ENCODE data around the gene ZNF750. TPM values are rescaled to one million over a fixed set of nuclear protein-coding genes. Genes with fewer than 3 reads are reported as not detected.

ZNF750 gene
- total RNA-seq, 1 experiment from 2014 or later: not detected

DNA sequence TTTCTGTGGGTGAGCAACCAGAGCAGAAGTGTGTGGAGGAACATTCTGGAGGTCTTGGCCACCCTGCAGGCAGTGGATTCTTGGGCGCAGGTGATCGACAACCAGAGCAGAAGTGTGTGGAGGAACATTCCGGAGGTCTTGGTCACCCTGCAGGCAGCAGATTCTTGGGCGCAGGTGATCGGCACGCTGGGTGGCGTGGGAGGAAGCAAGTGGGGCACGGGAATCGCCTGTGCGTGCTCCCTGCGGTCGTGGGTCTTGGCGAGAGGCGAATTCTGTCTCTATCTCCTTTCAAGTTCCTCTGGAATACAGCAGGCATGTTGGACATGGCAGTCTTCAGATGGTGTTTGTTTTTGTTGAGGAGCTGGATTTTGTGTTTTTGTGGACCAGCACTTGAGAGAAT lies 30.7 kb upstream of the ZNF750 start:
- CTCF ChIA-PET: no interaction called here
- no peak for ATAC-seq
- H3K27ac ChIP-seq (ENCODE audit: low read length): no peak overlapping the region
- intact Hi-C loops (cut with micrococcal nuclease; ENCODE audit: unreplicated experiment): no loop called here
- no peaks in the 10 kb centered on the region for H3K4me1 ChIP-seq (ENCODE audit: control insufficient read depth, insufficient read depth, low read length)
- in situ Hi-C loops (cut with HindIII; ENCODE audit: low pct_unique_long_range_greater_than_20kb, low sequenced_read_pairs): no loop called here
- DNase-seq (ENCODE audit: low read depth, low spot score): no peak
- BruUV-seq (replicated peaks): no TSS peak
- no peak overlapping the region for H3K4me3 ChIP-seq (ENCODE audit: low read depth in 2 of 2, low read length in 2 of 2)
- POLR2A ChIA-PET: no interaction called here
- TF ChIP-seq POLR2AphosphoS5 (IDR thresholded peaks at IDR 0.05; ENCODE audit: low read depth, low read length) (no peak), REST (IDR thresholded peaks at IDR 0.05; ENCODE audit: insufficient read depth in 1 of 2, low read depth in 2 of 2, low read length in 1 of 2) (no peak), CTCF (IDR thresholded peaks at IDR 0.05) (no peak)
- H3K9me3 ChIP-seq (ENCODE audit: control insufficient read depth, insufficient read depth, low read depth, low read length): no peaks in the 10 kb centered on the region
- no peaks in the 10 kb centered on the region for H3K27me3 ChIP-seq (ENCODE audit: control insufficient read depth, insufficient read depth, low read length)
- no peaks in the 10 kb centered on the region; the same call in 1 of the 2 replicates for H3K36me3 ChIP-seq (ENCODE audit: control insufficient read depth, insufficient read depth, low read length)

DNA sequence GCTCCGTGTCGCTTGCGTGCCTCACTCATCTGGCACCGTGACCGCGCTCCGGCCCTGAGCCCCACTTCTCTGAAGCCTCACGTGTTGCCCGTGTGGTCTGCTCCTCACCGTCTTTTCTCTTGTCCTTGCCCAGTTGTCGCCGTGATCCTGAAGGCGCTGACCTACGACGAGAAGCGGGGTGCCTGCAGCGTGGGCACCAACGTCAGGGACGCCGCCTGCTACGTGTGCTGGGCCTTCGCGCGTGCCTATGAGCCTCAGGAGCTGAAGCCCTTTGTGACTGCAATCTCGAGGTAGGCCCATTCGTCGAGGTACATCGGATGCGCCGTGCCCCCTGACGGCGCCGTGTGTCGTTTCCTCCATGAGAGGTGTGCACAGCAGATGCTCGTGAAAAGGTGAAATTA lies 30.3 kb upstream of the ZNF750 start:
- no peaks in the 10 kb centered on the region for H3K9me3 ChIP-seq (ENCODE audit: control insufficient read depth, insufficient read depth, low read depth, low read length)
- no peak overlapping the region for H3K27ac ChIP-seq (ENCODE audit: low read length)
- BruUV-seq (replicated peaks): no TSS peak
- TF ChIP-seq SIN3A (IDR thresholded peaks at IDR 0.05; ENCODE audit: borderline replicate concordance, insufficient read depth, low read depth, low read length): no peak
- TF ChIP-seq POLR2AphosphoS5 (IDR thresholded peaks at IDR 0.05; ENCODE audit: low read depth, low read length): no peak
- no peak for TF ChIP-seq REST (IDR thresholded peaks at IDR 0.05; ENCODE audit: insufficient read depth in 1 of 2, low read depth in 2 of 2, low read length in 1 of 2)
- no peak for TF ChIP-seq TCF7L2 (IDR thresholded peaks at IDR 0.05; ENCODE audit: low read depth, low read length)
- no peak for TF ChIP-seq CTCF (IDR thresholded peaks at IDR 0.05)
- ChIA-PET CTCF (no interaction called here), POLR2A (no interaction called here)
- H3K27me3 ChIP-seq (ENCODE audit: control insufficient read depth, insufficient read depth, low read length): no peaks in the 10 kb centered on the region
- intact Hi-C loops (cut with micrococcal nuclease; ENCODE audit: unreplicated experiment) (no loop called here), in situ Hi-C loops (cut with HindIII; ENCODE audit: low pct_unique_long_range_greater_than_20kb, low sequenced_read_pairs) (no loop called here)
- H3K4me3 ChIP-seq (ENCODE audit: low read depth in 2 of 2, low read length in 2 of 2): no peak overlapping the region
- no peak for DNase-seq (ENCODE audit: low read depth, low spot score)
- ATAC-seq: no peak
- H3K4me1 ChIP-seq (ENCODE audit: control insufficient read depth, insufficient read depth, low read length): no peaks in the 10 kb centered on the region
- H3K36me3 ChIP-seq (ENCODE audit: control insufficient read depth, insufficient read depth, low read length): no peaks in the 10 kb centered on the region; the same call in 1 of the 2 replicates

Data from Panc1 (cell line).